H9 (cell line): Measurements from ENCODE around the gene TMEM119. TPM values are rescaled to one million over a fixed set of nuclear protein-coding genes. Genes with fewer than 3 reads are reported as not detected.
A peak's percentile ranks its signal among the peaks of the same experiment; 100 is the strongest.

Experiments used
- DNase-seq: peaks from one replicate; pipeline ENCODE4 v3.0.0-alpha.2; 2017
- H2AFZ ChIP-seq: one replicate; pipeline ENCODE4 v1.6.1; 2013; ENCODE audit warnings: mild to moderate bottlenecking, low read length, control low read depth, moderate library complexity
- H2AK5ac ChIP-seq: 2 replicates; pipeline ENCODE4 v1.6.1; 2013; ENCODE audit warnings: low read length, control low read depth, mixed read lengths; ENCODE audit not compliant: insufficient read length
- H2BK120ac ChIP-seq: one replicate; pipeline ENCODE4 v1.6.1; 2013; ENCODE audit warnings: low read depth, mild to moderate bottlenecking, low read length, control low read depth, inconsistent platforms; ENCODE audit not compliant: poor library complexity, severe bottlenecking
- H2BK12ac ChIP-seq: 2 replicates; pipeline ENCODE4 v1.6.1; 2013; ENCODE audit warnings: low read length, control low read depth, mixed read lengths, low read depth; ENCODE audit not compliant: insufficient read length
- H2BK15ac ChIP-seq: 2 replicates; pipeline ENCODE4 v1.6.1; 2013; ENCODE audit warnings: low read depth, low read length, control low read depth
- H2BK20ac ChIP-seq: one replicate; pipeline ENCODE4 v1.6.1; 2013; ENCODE audit warnings: low read depth, mild to moderate bottlenecking, low read length, control low read depth, inconsistent platforms; ENCODE audit not compliant: poor library complexity, severe bottlenecking
- H2BK5ac ChIP-seq: 2 replicates; pipeline ENCODE4 v1.6.1; 2013; ENCODE audit warnings: low read length, control low read depth, mixed read lengths; ENCODE audit not compliant: insufficient read length
- H3K14ac ChIP-seq: 2 replicates; pipeline ENCODE4 v1.6.1; 2013; ENCODE audit warnings: low read length, control low read depth; ENCODE audit not compliant: insufficient read depth
- H3K18ac ChIP-seq: 2 replicates; pipeline ENCODE4 v1.6.1; 2013; ENCODE audit warnings: low read depth, mild to moderate bottlenecking, mixed read lengths, low read length, control low read depth; ENCODE audit not compliant: insufficient read length
- H3K23ac ChIP-seq: 2 replicates; pipeline ENCODE4 v1.6.1; 2013; ENCODE audit warnings: low read length, control low read depth, mixed read lengths, low read depth; ENCODE audit not compliant: insufficient read length
- H3K23me2 ChIP-seq: 2 replicates; pipeline ENCODE4 v1.6.1; 2013; ENCODE audit warnings: low read depth, mild to moderate bottlenecking, mixed read lengths, low read length, control low read depth; ENCODE audit not compliant: insufficient read length, poor library complexity, severe bottlenecking
- H3K27ac ChIP-seq: 2 replicates; pipeline ENCODE4 v1.5.1; 2013; ENCODE audit warnings: low read length, control low read depth, mixed read lengths, low read depth; ENCODE audit not compliant: insufficient read length
- H3K27me3 ChIP-seq: 2 replicates; pipeline ENCODE4 v1.6.1; 2013; ENCODE audit warnings: low read length, control low read depth, inconsistent platforms; ENCODE audit not compliant: insufficient read depth
- H3K4ac ChIP-seq: 2 replicates; pipeline ENCODE4 v1.6.1; 2013; ENCODE audit warnings: low read depth, mild to moderate bottlenecking, control low read depth, inconsistent platforms, low read length, moderate library complexity
- H3K4me1 ChIP-seq: 2 replicates; pipeline ENCODE4 v1.6.1; 2013; ENCODE audit warnings: low read length, control low read depth, inconsistent platforms; ENCODE audit not compliant: insufficient read depth
- H3K4me2 ChIP-seq: 2 replicates; pipeline ENCODE4 v1.6.1; 2013; ENCODE audit warnings: low read length, control low read depth, mixed read lengths; ENCODE audit not compliant: insufficient read length, insufficient read depth
- H3K56ac ChIP-seq: 2 replicates; pipeline ENCODE4 v1.6.1; 2013; ENCODE audit warnings: low read depth, mild to moderate bottlenecking, mixed read lengths, low read length, control low read depth; ENCODE audit not compliant: insufficient read length
- H3K79me1 ChIP-seq: 2 replicates; pipeline ENCODE4 v1.6.1; 2013; ENCODE audit warnings: low read depth, mild to moderate bottlenecking, moderate library complexity, low read length, control low read depth, inconsistent platforms; ENCODE audit not compliant: insufficient read depth, poor library complexity, severe bottlenecking
- H3K79me2 ChIP-seq: 2 replicates; pipeline ENCODE4 v1.6.1; 2013; ENCODE audit warnings: low read length, control low read depth, inconsistent platforms; ENCODE audit not compliant: insufficient read depth
- H3K9ac ChIP-seq: 2 replicates; pipeline ENCODE4 v1.6.1; 2013; ENCODE audit warnings: low read length, control low read depth, mixed read lengths; ENCODE audit not compliant: insufficient read length; ENCODE audit errors: extremely low read depth
- H3K9me3 ChIP-seq: one replicate; pipeline ENCODE4 v1.6.1; 2013; ENCODE audit warnings: low read depth, low read length, inconsistent platforms; ENCODE audit not compliant: control insufficient read depth
- H3T11ph ChIP-seq: one replicate; pipeline ENCODE4 v1.6.1; 2013; ENCODE audit warnings: mild to moderate bottlenecking, low read length, control low read depth, inconsistent platforms
- H4K20me1 ChIP-seq: one replicate; pipeline ENCODE4 v1.6.1; 2013; ENCODE audit not compliant: control insufficient read depth, insufficient read length, insufficient read depth
- H4K5ac ChIP-seq: 2 replicates; pipeline ENCODE4 v1.6.1; 2013; ENCODE audit warnings: low read depth, mild to moderate bottlenecking, mixed read lengths, low read length, control low read depth; ENCODE audit not compliant: insufficient read length
- H4K8ac ChIP-seq: replicated peaks from 2 replicates; pipeline ENCODE4 v1.6.1; 2013; ENCODE audit warnings: low read length, control low read depth, mixed read lengths, low read depth; ENCODE audit not compliant: insufficient read length
- H4K91ac ChIP-seq: 2 replicates; pipeline ENCODE4 v1.6.1; 2013; ENCODE audit warnings: low read depth, mild to moderate bottlenecking, moderate library complexity, mixed read lengths, low read length, control low read depth; ENCODE audit not compliant: insufficient read length
- H3K27ac Mint-ChIP-seq, 3 experiments: 2 replicates in 2 of 3; 3 replicates in 1 of 3; pipeline ENCODE4 v1.8.0; 2020 to 2021; ENCODE audit warnings: mixed read lengths in 3 of 3, mild to moderate bottlenecking in 1 of 3, moderate library complexity in 1 of 3
- H3K27me3 Mint-ChIP-seq: 2 replicates; pipeline ENCODE4 v1.8.0; 2021; ENCODE audit warnings: low read depth, mild to moderate bottlenecking, moderate library complexity, mixed read lengths
- H3K36me3 Mint-ChIP-seq, 3 experiments: 2 replicates in 2 of 3; 3 replicates in 1 of 3; pipeline ENCODE4 v1.8.0; 2020 to 2021; ENCODE audit warnings: low read depth in 3 of 3, mixed read lengths in 3 of 3; ENCODE audit not compliant: insufficient read depth in 1 of 3
- H3K4me1 Mint-ChIP-seq, 2 experiments: 2 replicates each; pipeline ENCODE4 v1.8.0; 2020; ENCODE audit warnings: mixed read lengths in 2 of 2
- H3K4me3 Mint-ChIP-seq, 2 experiments: 2 replicates in 1 of 2; 3 replicates in 1 of 2; pipeline ENCODE4 v1.8.0; 2020 to 2021; ENCODE audit warnings: mild to moderate bottlenecking in 2 of 2, mixed read lengths in 2 of 2, moderate library complexity in 1 of 2
- H3K9me3 Mint-ChIP-seq, 2 experiments: 2 replicates in 1 of 2; 3 replicates in 1 of 2; pipeline ENCODE4 v1.8.0; 2020; ENCODE audit warnings: mild to moderate bottlenecking in 2 of 2, mixed read lengths in 2 of 2, moderate library complexity in 1 of 2
- CTCF ChIP-seq: fragments of 200-600 bp; sonication (generic); conservative IDR thresholded peaks from 3 replicates; pipeline ENCODE4 v1.8.0; 2021; ENCODE audit warnings: antibody characterized with exemption, mild to moderate bottlenecking
- WGBS: extraction: QIAGEN DNeasy Blood & Tissue Kit; methylation state at CpG from one replicate; pipeline ENCODE4 v1.1.7; 2013; ENCODE audit warnings: missing lambda C conversion rate, low lambda C conversion rate, mixed read lengths; ENCODE audit not compliant: insufficient read length; ENCODE audit errors: extremely low coverage; 5-methylcytosine and 5-hydroxymethylcytosine counted together
- total RNA-seq: library from RNA; stranded (reverse); gene quantifications from 2 replicates; pipeline ENCODE4 v1.2.1, GENCODE V29; 2021

Gene TMEM119
- total RNA-seq, 1 experiment from 2014 or later, result not detected

GRCh38 chr12:108576660-108577234, 21.1 kb downstream of the TMEM119 start:
- Histone ChIP-seq H2BK15ac (no peak overlapping the region), H4K91ac (no peak overlapping the region), H3K18ac (no peak overlapping the region), H3K4me2 (no peak overlapping the region), H4K5ac (no peak overlapping the region), H3K79me1 (no peaks in the 10 kb centered on the region), H3K23me2 (no peaks in the 10 kb centered on the region), H3K9me3 (no peaks in the 10 kb centered on the region), H3K27ac (no peak overlapping the region), H2AFZ (no peak overlapping the region), H2BK5ac (no peak overlapping the region), H4K20me1 (no peaks in the 10 kb centered on the region), H3K4ac (no peak overlapping the region), H3K27me3 (no peaks in the 10 kb centered on the region), H4K8ac (no peak overlapping the region), H3K14ac (no peak overlapping the region), H2BK120ac (no peak overlapping the region), H3K4me1 (no peaks in the 10 kb centered on the region), H2AK5ac (no peak overlapping the region), H3K23ac (no peak overlapping the region), H3K56ac (no peak overlapping the region), H3K9ac (no peak overlapping the region), H2BK12ac (no peak overlapping the region), H3T11ph (no peak overlapping the region), H3K79me2 (no peaks in the 10 kb centered on the region), H2BK20ac (no peak overlapping the region)
- WGBS, result no CpG with 5 or more reads among the region's 6 CpGs
- H3K4me1 Mint-ChIP-seq, result no peaks in the 10 kb centered on the region
- H3K27me3 Mint-ChIP-seq, result peaks cover 6% of the 10 kb centered on the region
- no peak for TF ChIP-seq CTCF
- H3K27ac Mint-ChIP-seq, result no peak overlapping the region
- peaks cover 4 to 11% (median 4%) of the 10 kb centered on the region in 3 experiments; a peak in 5 of 7 replicates for H3K36me3 Mint-ChIP-seq
- DNase-seq, result peak; percentile 20
- no peak overlapping the region for H3K4me3 Mint-ChIP-seq
- peaks cover 9 to 10% of the 10 kb centered on the region in 2 experiments for H3K9me3 Mint-ChIP-seq
